IPS-18a (cell line): ENCODE measurements around the gene RDH11.

Experiments used
- H3K27ac ChIP-seq: one replicate; pipeline ENCODE4 v1.5.1; 2013; ENCODE audit warnings: low read length
- H3K27me3 ChIP-seq: one replicate; pipeline ENCODE4 v1.6.1; 2013; ENCODE audit warnings: mild to moderate bottlenecking, low read length; ENCODE audit not compliant: control insufficient read depth, insufficient read depth
- H3K36me3 ChIP-seq: one replicate; pipeline ENCODE4 v1.6.1; 2013; ENCODE audit warnings: low read depth, low read length; ENCODE audit not compliant: control insufficient read depth
- H3K4me1 ChIP-seq: one replicate; pipeline ENCODE4 v1.6.1; 2013; ENCODE audit warnings: low read depth, low read length; ENCODE audit not compliant: control insufficient read depth
- H3K4me3 ChIP-seq: one replicate; pipeline ENCODE4 v1.5.1; 2013; ENCODE audit warnings: low read length
- H3K9ac ChIP-seq: one replicate; pipeline ENCODE4 v1.6.1; 2013; ENCODE audit warnings: mild to moderate bottlenecking, low read length, moderate library complexity
- H3K9me3 ChIP-seq: one replicate; pipeline ENCODE4 v1.6.1; 2013; ENCODE audit warnings: low read depth, low read length; ENCODE audit not compliant: control insufficient read depth

Gene RDH11

DNA sequence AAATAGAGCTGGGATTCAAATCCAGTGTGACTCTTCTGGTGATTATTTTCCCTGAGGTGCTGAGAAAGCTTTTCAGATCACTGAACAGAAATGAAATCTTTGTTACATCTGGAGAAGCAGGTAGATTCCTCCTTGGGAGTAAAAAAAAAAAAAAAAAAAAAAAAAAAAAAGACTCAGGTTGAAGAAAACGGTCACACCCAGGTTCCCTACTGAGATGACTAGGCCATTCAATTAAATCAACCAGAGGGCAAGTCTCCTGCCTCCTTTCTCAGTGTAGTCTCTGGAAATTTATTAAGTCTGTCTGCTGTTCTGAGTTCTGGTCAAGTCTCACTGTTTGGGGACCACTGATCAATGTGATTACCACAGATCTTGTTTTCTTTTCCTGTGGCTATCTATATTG lies 51.9 kb downstream of the RDH11 start:
- Histone ChIP-seq H3K9ac (no peak overlapping the region), H3K9me3 (no peaks in the 10 kb centered on the region), H3K27me3 (no peaks in the 10 kb centered on the region), H3K36me3 (peaks cover 29% of the 10 kb centered on the region), H3K27ac (no peak overlapping the region), H3K4me3 (no peak overlapping the region), H3K4me1 (no peaks in the 10 kb centered on the region)

GRCh38 chr14:67641902-67642749 lies 53.4 kb downstream of the RDH11 start:
- Histone ChIP-seq H3K9me3 (no peaks in the 10 kb centered on the region), H3K36me3 (peaks cover 17% of the 10 kb centered on the region), H3K4me1 (no peaks in the 10 kb centered on the region), H3K27ac (no peak overlapping the region), H3K9ac (no peak overlapping the region), H3K4me3 (no peak overlapping the region), H3K27me3 (no peaks in the 10 kb centered on the region)

DNA sequence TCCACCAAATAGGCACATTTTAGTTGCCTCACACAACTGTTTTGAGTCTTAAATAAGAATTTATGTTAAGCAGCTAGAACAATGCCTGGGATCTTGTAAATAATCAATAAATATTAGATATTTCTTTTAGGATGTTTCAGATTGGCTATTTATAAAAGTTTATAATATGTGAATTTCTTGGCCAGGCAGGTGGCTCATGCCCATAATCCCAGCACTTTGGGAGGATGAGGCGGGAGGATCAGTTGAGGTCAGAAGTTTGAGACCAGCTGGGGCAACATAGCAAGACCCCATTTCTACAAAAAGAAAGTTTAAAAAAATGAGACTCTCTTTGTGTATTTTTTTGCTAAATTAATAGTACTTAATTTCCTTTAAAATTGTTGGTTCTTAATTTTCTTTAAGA lies 54.1 kb downstream of the RDH11 start:
- no peak overlapping the region for H3K4me3 ChIP-seq
- H3K9me3 ChIP-seq, result no peaks in the 10 kb centered on the region
- H3K9ac ChIP-seq, result no peak overlapping the region
- H3K4me1 ChIP-seq, result no peaks in the 10 kb centered on the region
- H3K27ac ChIP-seq, result no peak overlapping the region
- H3K27me3 ChIP-seq, result no peaks in the 10 kb centered on the region
- peaks cover 11% of the 10 kb centered on the region for H3K36me3 ChIP-seq

GRCh38 chr14:67638642-67639041 lies 56.9 kb downstream of the RDH11 start:
- no peak overlapping the region for H3K4me3 ChIP-seq
- no peaks in the 10 kb centered on the region for H3K9me3 ChIP-seq
- no peaks in the 10 kb centered on the region for H3K27me3 ChIP-seq
- H3K9ac ChIP-seq, result no peak overlapping the region
- H3K4me1 ChIP-seq, result no peaks in the 10 kb centered on the region
- H3K27ac ChIP-seq, result no peak overlapping the region
- no peaks in the 10 kb centered on the region for H3K36me3 ChIP-seq

GRCh38 chr14:67636361-67636919 lies 59.1 kb downstream of the RDH11 start:
- no peak overlapping the region for H3K27ac ChIP-seq
- H3K4me1 ChIP-seq, result no peaks in the 10 kb centered on the region
- H3K27me3 ChIP-seq, result no peaks in the 10 kb centered on the region
- H3K9ac ChIP-seq, result no peak overlapping the region
- H3K9me3 ChIP-seq, result no peaks in the 10 kb centered on the region
- no peaks in the 10 kb centered on the region for H3K36me3 ChIP-seq
- H3K4me3 ChIP-seq, result no peak overlapping the region

DNA sequence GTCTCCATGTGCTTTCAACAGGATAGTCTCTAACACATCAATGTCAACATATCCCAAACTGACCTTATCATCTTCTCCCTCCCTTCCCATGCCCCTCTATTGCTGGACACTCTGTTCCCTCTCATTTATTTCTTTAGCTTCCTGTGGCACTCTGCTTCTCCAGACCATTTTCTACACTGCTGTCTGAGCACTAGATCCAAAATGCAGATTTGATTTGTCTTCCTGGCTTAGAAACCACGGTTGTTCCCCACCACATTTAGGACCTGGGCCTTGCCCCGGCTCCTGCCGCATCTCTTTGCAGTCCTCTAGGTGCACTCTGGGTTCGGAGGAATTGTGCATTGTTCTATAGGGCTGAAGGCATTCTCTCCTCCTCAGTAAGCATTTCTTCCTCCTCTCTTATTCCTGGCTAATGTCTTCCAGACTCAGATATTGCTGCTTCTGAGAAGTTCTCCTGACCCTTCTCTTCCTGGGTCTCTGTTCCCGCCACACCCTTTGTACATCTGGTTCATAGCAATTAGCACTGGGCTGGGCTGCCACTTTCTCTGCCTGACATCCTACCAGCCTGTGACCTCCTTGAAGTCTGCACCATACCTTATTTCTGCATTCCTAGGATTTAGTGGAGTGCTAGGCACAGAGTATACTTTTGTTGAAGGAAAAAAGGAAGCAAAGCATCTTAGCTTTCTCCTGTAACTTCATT lies 62.0 kb downstream of the RDH11 start:
- Histone ChIP-seq H3K4me1 (no peaks in the 10 kb centered on the region), H3K4me3 (no peak overlapping the region), H3K9me3 (no peaks in the 10 kb centered on the region), H3K27ac (no peak overlapping the region), H3K36me3 (no peaks in the 10 kb centered on the region), H3K27me3 (no peaks in the 10 kb centered on the region), H3K9ac (no peak overlapping the region)

DNA sequence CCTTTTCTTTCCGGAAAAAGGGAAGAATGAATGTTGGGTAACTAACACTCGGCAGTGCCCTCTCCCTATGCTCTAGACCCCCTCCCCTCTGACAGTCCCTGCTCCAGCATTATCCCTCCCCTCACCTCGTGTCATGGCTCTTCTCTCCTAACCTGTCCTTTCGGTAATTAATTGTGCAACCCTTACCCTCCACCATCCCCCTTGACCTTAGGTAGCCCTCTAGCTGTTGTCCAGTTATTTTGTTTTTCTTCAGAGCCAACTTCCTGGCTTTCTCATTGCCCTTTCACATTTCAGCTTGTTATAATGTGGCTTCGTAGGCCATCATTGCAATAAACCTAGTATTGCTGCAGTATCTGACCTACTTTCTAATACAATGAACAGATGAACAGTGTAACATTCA lies 64.6 kb downstream of the RDH11 start:
- no peaks in the 10 kb centered on the region for H3K27me3 ChIP-seq
- H3K27ac ChIP-seq, result no peak overlapping the region
- no peak overlapping the region for H3K9ac ChIP-seq
- H3K4me3 ChIP-seq, result no peak overlapping the region
- no peaks in the 10 kb centered on the region for H3K9me3 ChIP-seq
- no peaks in the 10 kb centered on the region for H3K36me3 ChIP-seq
- no peaks in the 10 kb centered on the region for H3K4me1 ChIP-seq

- Histone ChIP-seq H3K9ac (no peak overlapping the region), H3K36me3 (no peaks in the 10 kb centered on the region), H3K27ac (no peak overlapping the region), H3K4me3 (no peak overlapping the region), H3K27me3 (no peaks in the 10 kb centered on the region), H3K9me3 (no peaks in the 10 kb centered on the region), H3K4me1 (no peaks in the 10 kb centered on the region)
These were observed 65.4 kb downstream of the RDH11 start for GRCh38 chr14:67630186-67630585.

GRCh38 chr14:67627519-67627918 lies 68.0 kb downstream of the RDH11 start:
- Histone ChIP-seq H3K9ac (no peak overlapping the region), H3K4me1 (no peaks in the 10 kb centered on the region), H3K36me3 (no peaks in the 10 kb centered on the region), H3K27ac (no peak overlapping the region), H3K9me3 (no peaks in the 10 kb centered on the region), H3K27me3 (no peaks in the 10 kb centered on the region), H3K4me3 (no peak overlapping the region)
